Calu3 (cell line): ENCODE results near the gene C3orf18. TPM values are rescaled to one million over a fixed set of nuclear protein-coding genes. Genes with fewer than 3 reads are reported as not detected.

Experiments used
- BruUV-seq: library from RNA; stranded (reverse); fragments of 400-500 nt; replicated peaks from 2 replicates; lab custom pipeline; 2021; lab: Mats Ljungman, UMichigan
- CTCF ChIA-PET: fragments of 300-600 bp; sonication (Branson Sonifier 250); formaldehyde crosslinking; loops from one replicate; lab custom pipeline; 2022; ENCODE audit warnings: antibody characterized with exemption; lab: Charles Lee
- DNase-seq: peaks from one replicate; pipeline ENCODE4 v3.0.0; 2022
- H3K27ac Mint-ChIP-seq: one replicate; pipeline ENCODE4 v1.8.0; 2022; ENCODE audit warnings: mixed read lengths; ENCODE audit not compliant: unreplicated experiment
- H3K27me3 Mint-ChIP-seq: one replicate; pipeline ENCODE4 v1.8.0; 2022; ENCODE audit warnings: mixed read lengths; ENCODE audit not compliant: unreplicated experiment
- H3K36me3 Mint-ChIP-seq: one replicate; pipeline ENCODE4 v1.8.0; 2022; ENCODE audit warnings: mild to moderate bottlenecking, moderate library complexity, mixed read lengths; ENCODE audit not compliant: insufficient read depth, unreplicated experiment
- H3K4me1 Mint-ChIP-seq: one replicate; pipeline ENCODE4 v1.8.0; 2022; ENCODE audit warnings: mild to moderate bottlenecking, low read depth, mixed read lengths; ENCODE audit not compliant: unreplicated experiment
- H3K4me3 Mint-ChIP-seq: one replicate; pipeline ENCODE4 v1.8.0; 2022; ENCODE audit warnings: mild to moderate bottlenecking, low read depth, moderate library complexity, mixed read lengths; ENCODE audit not compliant: unreplicated experiment
- H3K9me3 Mint-ChIP-seq: one replicate; pipeline ENCODE4 v1.8.0; 2022; ENCODE audit warnings: low read depth, mixed read lengths; ENCODE audit not compliant: unreplicated experiment
- intact Hi-C: fragments of 100-400 bp; cut with micrococcal nuclease; formaldehyde crosslinking; loops from one replicate; pipeline ENCODE4 v1.10.0; 2022; ENCODE audit not compliant: unreplicated experiment
- total RNA-seq: library from RNA; stranded (reverse); gene quantifications from 2 replicates; pipeline ENCODE4 v1.2.3, GENCODE V29; 2022
- TF ChIP-seq, protein P1 (sequence below): fragments of 200-600 bp; IDR thresholded peaks from one replicate; pipeline ENCODE4 v1.8.0; 2022; ENCODE audit warnings: antibody characterized with exemption; ENCODE audit not compliant: unreplicated experiment

C3orf18 gene
- total RNA-seq, 1 experiment from 2014 or later = 2.7 TPM

DNA sequence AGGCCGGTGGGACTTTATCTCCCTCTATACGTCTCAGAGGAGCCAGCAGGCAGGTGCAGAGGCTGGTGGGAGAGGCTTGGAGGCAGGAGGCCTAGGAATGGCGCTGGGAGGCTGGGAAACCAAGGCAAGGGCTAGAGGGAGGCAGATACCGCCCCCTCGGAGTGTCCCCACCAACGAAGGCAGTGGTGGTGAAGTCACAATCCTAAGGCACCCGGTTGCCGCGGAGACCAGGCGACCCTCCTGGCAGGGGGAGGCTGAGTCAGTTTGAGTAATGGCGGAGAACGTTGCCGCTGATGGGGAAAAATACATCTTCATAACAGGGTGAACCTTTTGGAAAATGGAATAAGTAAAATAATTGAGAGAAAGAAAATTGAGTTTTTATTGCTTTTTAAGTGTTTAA lies 34.2 kb downstream of the C3orf18 start:
- Mint-ChIP-seq H3K27ac (no peak overlapping the region), H3K27me3 (peaks cover 91% of the 10 kb centered on the region), H3K4me3 (no peak overlapping the region), H3K4me1 (no peaks in the 10 kb centered on the region), H3K36me3 (no peaks in the 10 kb centered on the region), H3K9me3 (no peaks in the 10 kb centered on the region)
- no peak for DNase-seq
- no TSS peak for BruUV-seq
- TF ChIP-seq, protein P1, sequence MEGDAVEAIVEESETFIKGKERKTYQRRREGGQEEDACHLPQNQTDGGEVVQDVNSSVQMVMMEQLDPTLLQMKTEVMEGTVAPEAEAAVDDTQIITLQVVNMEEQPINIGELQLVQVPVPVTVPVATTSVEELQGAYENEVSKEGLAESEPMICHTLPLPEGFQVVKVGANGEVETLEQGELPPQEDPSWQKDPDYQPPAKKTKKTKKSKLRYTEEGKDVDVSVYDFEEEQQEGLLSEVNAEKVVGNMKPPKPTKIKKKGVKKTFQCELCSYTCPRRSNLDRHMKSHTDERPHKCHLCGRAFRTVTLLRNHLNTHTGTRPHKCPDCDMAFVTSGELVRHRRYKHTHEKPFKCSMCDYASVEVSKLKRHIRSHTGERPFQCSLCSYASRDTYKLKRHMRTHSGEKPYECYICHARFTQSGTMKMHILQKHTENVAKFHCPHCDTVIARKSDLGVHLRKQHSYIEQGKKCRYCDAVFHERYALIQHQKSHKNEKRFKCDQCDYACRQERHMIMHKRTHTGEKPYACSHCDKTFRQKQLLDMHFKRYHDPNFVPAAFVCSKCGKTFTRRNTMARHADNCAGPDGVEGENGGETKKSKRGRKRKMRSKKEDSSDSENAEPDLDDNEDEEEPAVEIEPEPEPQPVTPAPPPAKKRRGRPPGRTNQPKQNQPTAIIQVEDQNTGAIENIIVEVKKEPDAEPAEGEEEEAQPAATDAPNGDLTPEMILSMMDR = no peak
- intact Hi-C loops = no loop called here
- CTCF ChIA-PET = no interaction called here

DNA sequence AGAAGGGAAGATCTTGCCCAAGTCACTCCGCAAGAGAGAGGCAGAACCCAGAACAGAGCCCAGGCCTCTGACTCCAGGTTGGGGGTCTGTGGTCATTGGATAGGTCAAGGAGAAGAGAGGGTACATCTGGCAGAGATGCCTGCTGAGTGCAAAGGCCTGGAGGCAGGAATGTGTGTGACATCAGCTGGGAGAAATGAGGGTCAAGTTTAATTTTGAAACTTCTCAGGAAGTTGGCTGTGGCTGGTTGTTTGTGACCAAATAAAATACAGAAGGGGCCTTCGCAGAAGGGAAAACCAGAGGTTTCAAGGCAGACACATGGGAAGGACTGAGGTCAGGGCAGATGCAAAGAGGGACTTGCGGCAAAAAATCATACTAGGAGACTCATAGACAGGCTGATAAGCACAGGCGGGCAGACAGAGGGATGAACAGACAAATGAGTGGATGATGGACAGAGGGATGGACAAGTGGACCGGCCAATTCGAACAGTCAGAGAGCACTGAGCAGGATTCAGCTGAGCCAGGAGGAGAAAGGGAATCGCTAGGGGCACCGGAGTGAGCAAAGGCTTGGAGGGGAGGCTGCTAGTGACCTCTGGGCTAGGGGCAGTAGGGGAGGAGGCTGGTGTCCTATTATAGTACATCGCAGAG lies 35.4 kb downstream of the C3orf18 start:
- H3K36me3 Mint-ChIP-seq = no peaks in the 10 kb centered on the region
- H3K4me3 Mint-ChIP-seq = no peak overlapping the region
- intact Hi-C loops = no loop called here
- TF ChIP-seq, protein P1 = no peak
- peaks cover 91% of the 10 kb centered on the region for H3K27me3 Mint-ChIP-seq
- no peak overlapping the region for H3K27ac Mint-ChIP-seq
- H3K9me3 Mint-ChIP-seq = no peaks in the 10 kb centered on the region
- no peak for DNase-seq
- H3K4me1 Mint-ChIP-seq = no peaks in the 10 kb centered on the region
- CTCF ChIA-PET = no interaction called here
- no TSS peak for BruUV-seq

DNA sequence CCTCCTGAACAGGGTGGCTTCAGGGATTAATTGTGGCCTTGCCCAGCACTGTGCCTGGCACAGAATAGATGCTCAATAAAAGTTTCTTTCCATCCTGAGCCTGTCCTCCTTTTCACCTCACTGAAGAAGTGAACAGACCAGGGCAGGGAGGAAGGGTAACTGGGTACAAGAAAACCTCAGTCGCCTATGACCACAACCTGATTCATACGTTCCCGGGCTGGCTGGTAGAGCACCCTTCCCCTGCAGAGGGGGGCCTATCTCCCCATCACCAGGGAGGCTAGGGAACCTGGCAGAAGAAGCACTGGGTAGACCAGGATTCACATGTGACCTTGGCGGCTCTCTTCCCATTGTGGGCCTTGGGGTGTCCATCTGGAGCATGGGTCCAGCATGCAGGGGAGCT lies 36.3 kb downstream of the C3orf18 start:
- DNase-seq = no peak
- H3K4me1 Mint-ChIP-seq = no peaks in the 10 kb centered on the region
- CTCF ChIA-PET = no interaction called here
- no peaks in the 10 kb centered on the region for H3K9me3 Mint-ChIP-seq
- no peak overlapping the region for H3K4me3 Mint-ChIP-seq
- H3K36me3 Mint-ChIP-seq = no peaks in the 10 kb centered on the region
- peaks cover 91% of the 10 kb centered on the region for H3K27me3 Mint-ChIP-seq
- TF ChIP-seq, protein P1 = no peak
- intact Hi-C loops = no loop called here
- H3K27ac Mint-ChIP-seq = no peak overlapping the region
- no TSS peak for BruUV-seq

DNA sequence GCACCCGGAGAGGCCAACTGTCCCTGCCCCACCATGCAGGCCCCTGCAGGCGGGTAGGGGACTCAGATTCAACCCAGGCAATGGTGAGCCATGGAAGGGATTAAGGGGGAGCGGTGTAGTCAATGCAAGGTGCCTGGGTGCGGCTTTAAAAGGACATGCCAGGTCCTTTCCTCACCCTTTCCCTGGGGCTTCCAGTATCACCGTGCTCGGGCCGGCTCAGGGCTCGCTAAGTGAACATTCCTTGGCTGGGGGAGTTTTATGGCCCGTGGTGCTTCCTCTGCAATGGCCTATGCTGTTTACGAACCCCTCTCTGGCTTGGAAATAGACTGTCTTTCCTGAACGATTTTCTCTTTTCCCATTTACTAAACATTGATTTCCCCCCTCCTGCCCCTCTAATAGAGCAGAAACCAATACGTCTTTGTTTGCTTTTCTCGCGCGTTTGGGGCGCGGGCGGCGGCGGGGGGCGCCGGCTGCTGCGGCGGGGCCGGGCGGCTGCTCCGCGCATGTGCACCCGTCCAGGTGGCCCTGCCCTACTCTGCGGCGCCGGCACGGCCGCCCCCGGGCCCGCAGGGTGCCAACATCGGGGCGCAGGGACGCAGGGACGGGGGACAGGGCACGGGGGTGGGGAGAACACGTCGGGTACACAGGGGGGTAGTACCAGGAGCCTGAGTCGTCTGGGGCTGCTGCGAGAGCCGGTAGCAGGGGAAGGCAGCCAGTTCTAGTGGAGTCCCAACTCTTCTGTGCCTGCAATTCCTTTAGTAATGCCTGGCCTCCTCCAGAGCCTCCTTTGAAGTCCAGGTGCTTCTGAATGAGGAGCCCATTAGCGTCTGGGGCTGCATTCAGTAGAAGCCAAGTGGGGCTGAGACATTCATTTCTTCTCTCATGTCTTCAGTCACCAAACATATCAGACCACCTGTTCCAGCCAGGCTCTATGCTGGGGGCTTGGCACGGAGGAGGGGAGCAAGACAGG lies 37.3 kb downstream of the C3orf18 start:
- Mint-ChIP-seq H3K4me1 (no peaks in the 10 kb centered on the region), H3K36me3 (no peaks in the 10 kb centered on the region), H3K4me3 (no peak overlapping the region), H3K9me3 (no peaks in the 10 kb centered on the region), H3K27me3 (peaks cover 89% of the 10 kb centered on the region), H3K27ac (no peak overlapping the region)
- intact Hi-C loops = no loop called here
- TF ChIP-seq, protein P1 = no peak
- no peak for DNase-seq
- BruUV-seq = no TSS peak
- CTCF ChIA-PET = no interaction called here
